ENCODE measurements around the gene SULT1C3.

SULT1C3 gene

GRCh38 chr2:108239786-108240185, at the start of gene SULT1C3:
SULT1C3 (plus strand) TSS chr2:108239968; CDS start chr2:108247195, 7,227 bp downstream.
- no peak for DNase-seq

- no peak for DNase-seq
These were observed 46.5 kb upstream of the SULT1C3 start for GRCh38 chr2:108193251-108193650.

- DNase-seq = no peak
These were observed 45.2 kb upstream of the SULT1C3 start for GRCh38 chr2:108194409-108195132.

- DNase-seq = no peak
These were observed 44.7 kb upstream of the SULT1C3 start for GRCh38 chr2:108195133-108195439.

- no peak for DNase-seq
These were observed 40.0 kb upstream of the SULT1C3 start for GRCh38 chr2:108199726-108200125.

- DNase-seq = no peak
These were observed 39.2 kb upstream of the SULT1C3 start for GRCh38 chr2:108200569-108200968.

GRCh38 chr2:108212671-108213070, 27.1 kb upstream of the SULT1C3 start:
- no peak for DNase-seq

- no peak for DNase-seq
These were observed 24.0 kb upstream of the SULT1C3 start for GRCh38 chr2:108215794-108216211.

GRCh38 chr2:108217211-108217610, 22.6 kb upstream of the SULT1C3 start:
- no peak for DNase-seq

- no peak for DNase-seq
These were observed 20.1 kb upstream of the SULT1C3 start for GRCh38 chr2:108219688-108220087.

GRCh38 chr2:108220191-108220590, 19.6 kb upstream of the SULT1C3 start:
- no peak for DNase-seq

GRCh38 chr2:108220942-108221541, 18.7 kb upstream of the SULT1C3 start:
- DNase-seq = no peak

GRCh38 chr2:108222261-108222660, 17.5 kb upstream of the SULT1C3 start:
- DNase-seq = no peak

GRCh38 chr2:108223573-108223972, 16.2 kb upstream of the SULT1C3 start:
- DNase-seq = no peak

GRCh38 chr2:108224022-108224421, 15.7 kb upstream of the SULT1C3 start:
- no peak for DNase-seq

- no peak for DNase-seq
These were observed 13.2 kb upstream of the SULT1C3 start for GRCh38 chr2:108226564-108226963.

GRCh38 chr2:108228006-108228405, 11.8 kb upstream of the SULT1C3 start:
- no peak for DNase-seq

- no peak for DNase-seq
These were observed 11.2 kb upstream of the SULT1C3 start for GRCh38 chr2:108228537-108228936.

- no peak for DNase-seq
These were observed 9.9 kb upstream of the SULT1C3 start for GRCh38 chr2:108229875-108230274.

- DNase-seq = no peak
These were observed 4.2 kb upstream of the SULT1C3 start for GRCh38 chr2:108235577-108235976.

GRCh38 chr2:108236676-108237335, 3.0 kb upstream of the SULT1C3 start:
- no peak for DNase-seq

- DNase-seq = no peak
These were observed 1.2 kb downstream of the SULT1C3 start for GRCh38 chr2:108240966-108241365.

GRCh38 chr2:108243566-108243965, 3.8 kb downstream of the SULT1C3 start:
- no peak for DNase-seq

- no peak for DNase-seq
These were observed 5.1 kb downstream of the SULT1C3 start for GRCh38 chr2:108244667-108245414.
